Mucosa of descending colon (tissue), 3 donors: ENCODE measurements around the gene PIK3R5. TPM values are rescaled to one million over a fixed set of nuclear protein-coding genes. Genes with fewer than 3 reads are reported as not detected.

Experiments
- ATAC-seq: fragments of 200-7000 bp; cut with Tn5 transposase; one replicate; pipeline ENCODE4 v1.9.1; 2020; ENCODE audit warnings: mild to moderate bottlenecking, moderate library complexity
- DNase-seq, 3 donors: peaks; one replicate each; pipeline ENCODE4 v3.0.0-alpha.2; 2020
- H3K36me3 ChIP-seq: fragments of 200-600 bp; one replicate; pipeline ENCODE4 v1.8.0; 2021; ENCODE audit warnings: low read depth, mild to moderate bottlenecking
- H3K4me1 ChIP-seq: fragments of 200-600 bp; one replicate; pipeline ENCODE4 v1.8.0; 2021; ENCODE audit warnings: low read depth, mild to moderate bottlenecking
- H3K4me3 ChIP-seq: fragments of 200-600 bp; one replicate; pipeline ENCODE4 v1.8.0; 2021; ENCODE audit warnings: mild to moderate bottlenecking
- H3K9me3 ChIP-seq: fragments of 200-600 bp; one replicate; pipeline ENCODE4 v1.8.0; 2021; ENCODE audit warnings: mild to moderate bottlenecking
- CTCF ChIP-seq: fragments of 200-600 bp; IDR thresholded peaks from one replicate; pipeline ENCODE4 v1.8.0; 2022; ENCODE audit warnings: antibody characterized with exemption, mild to moderate bottlenecking
- intact Hi-C, 2 donors: fragments of 100-400 bp; cut with DNase I in 1 of 2; cut with micrococcal nuclease in 1 of 2; formaldehyde crosslinking; loops; one replicate each; pipeline versions ENCODE4 v1.11.0 to v1.11.1; 2022; cut with DNase I, micrococcal nuclease
- total RNA-seq, 3 donors: library from RNA; stranded (reverse); fragmentation: NEBNext Ultra II Directional in 2 of 3; extraction: Animal tissue kit (Norgen Biotek cat#: 25700) in 2 of 3; gene quantifications; one replicate each; pipeline versions ENCODE4 v1.2.1 to v1.2.4, GENCODE V29; 2021 to 2023
- donor health status: DM: no; HTN: no; CAD: no; lungs with moderate emphysema.
- donor health status: DM: no; HTN: no; CAD: no.
- donor health status: DM: no; HTN: yes; CAD: no.

The PIK3R5 gene
- total RNA-seq, 3 donors from 2014 or later, result 2.7 to 10.4 (median 6.8) TPM

- Histone ChIP-seq H3K4me3 (no peak overlapping the region), H3K9me3 (no peaks in the 10 kb centered on the region), H3K4me1 (no peaks in the 10 kb centered on the region), H3K36me3 (no peaks in the 10 kb centered on the region)
- no peak for DNase-seq
- TF ChIP-seq CTCF, result no peak
- no peak for ATAC-seq
- intact Hi-C loops, result no loop called here
Observed at GRCh38 chr17:8875436-8875835, 90.1 kb downstream of the PIK3R5 start.

- Histone ChIP-seq H3K36me3 (no peaks in the 10 kb centered on the region), H3K4me1 (no peaks in the 10 kb centered on the region), H3K9me3 (no peaks in the 10 kb centered on the region), H3K4me3 (no peak overlapping the region)
- no peak for TF ChIP-seq CTCF
- ATAC-seq (no peak), DNase-seq (no peak)
- intact Hi-C loops, result no loop called here
Observed at GRCh38 chr17:8873801-8874715, 91.4 kb downstream of the PIK3R5 start.

GRCh38 chr17:8872705-8873435, 92.6 kb downstream of the PIK3R5 start:
- TF ChIP-seq CTCF, result no peak
- Histone ChIP-seq H3K9me3 (no peaks in the 10 kb centered on the region), H3K36me3 (no peaks in the 10 kb centered on the region), H3K4me1 (no peaks in the 10 kb centered on the region), H3K4me3 (no peak overlapping the region)
- ATAC-seq (no peak), DNase-seq (no peak)
- intact Hi-C loops, result no loop called here

- intact Hi-C loops, result no loop called here
- no peaks in the 10 kb centered on the region for H3K4me1 ChIP-seq
- H3K9me3 ChIP-seq, result no peaks in the 10 kb centered on the region
- no peaks in the 10 kb centered on the region for H3K36me3 ChIP-seq
- H3K4me3 ChIP-seq, result no peak overlapping the region
- ATAC-seq, result no peak
- no peak for DNase-seq
- no peak for TF ChIP-seq CTCF
Observed at GRCh38 chr17:8872036-8872704, 93.3 kb downstream of the PIK3R5 start.

GRCh38 chr17:8871081-8871581, 94.4 kb downstream of the PIK3R5 start:
- TF ChIP-seq CTCF, result no peak
- H3K9me3 ChIP-seq, result no peaks in the 10 kb centered on the region
- H3K36me3 ChIP-seq, result no peaks in the 10 kb centered on the region
- no peaks in the 10 kb centered on the region for H3K4me1 ChIP-seq
- DNase-seq, result no peak
- intact Hi-C loops, result no loop called here
- no peak for ATAC-seq
- H3K4me3 ChIP-seq, result no peak overlapping the region
